NOMO-1 treated with DMSO at 0.1 percent for 48 hours (cell line): ENCODE data around the gene RASGEF1C.
A peak's percentile ranks its signal among the peaks of the same experiment; 100 is the strongest.

ENCODE experiments used
- DNase-seq: peaks from one replicate; lab custom pipeline; 2025; ENCODE audit not compliant: unreplicated experiment; lab: John Stamatoyannopoulos, UW

Gene RASGEF1C

DNA sequence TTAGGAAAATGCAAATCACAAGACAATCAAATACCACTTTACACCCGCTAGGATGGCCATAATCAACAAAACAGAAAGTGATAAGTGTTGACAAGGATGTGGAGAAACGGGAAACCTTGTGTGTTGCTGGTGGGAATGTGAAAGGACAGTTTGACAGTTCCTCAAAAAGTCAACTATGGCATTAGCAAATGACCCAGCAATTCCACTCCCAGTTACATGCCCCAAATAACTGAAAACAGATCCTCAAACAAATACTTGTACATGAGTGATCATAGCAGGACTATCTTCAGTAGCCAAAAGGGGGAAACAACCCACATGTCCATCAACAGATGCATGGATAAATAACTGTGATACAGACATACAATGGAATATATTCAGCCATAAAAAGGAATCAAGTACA lies 21.2 kb downstream of the RASGEF1C start:
- no peak for DNase-seq

DNA sequence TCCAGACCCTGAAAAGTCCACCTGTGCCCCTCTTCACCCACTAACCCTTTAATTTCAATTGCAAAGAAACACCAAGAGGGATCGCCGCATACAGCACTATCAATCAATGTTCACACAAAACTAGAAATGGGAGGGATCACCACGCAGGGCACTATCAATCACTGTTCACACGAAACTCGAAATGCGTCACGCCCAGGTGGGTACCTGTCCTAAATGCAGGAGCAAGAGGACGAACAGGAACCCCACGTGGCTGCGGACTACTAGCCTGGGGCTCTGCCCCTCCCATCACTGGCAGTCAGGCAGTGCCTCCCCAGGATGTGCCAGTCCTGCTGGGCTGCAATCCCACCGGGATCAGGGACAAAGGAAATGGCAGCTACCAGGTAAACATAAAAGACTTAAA lies 28.2 kb downstream of the RASGEF1C start:
- no peak for DNase-seq

DNA sequence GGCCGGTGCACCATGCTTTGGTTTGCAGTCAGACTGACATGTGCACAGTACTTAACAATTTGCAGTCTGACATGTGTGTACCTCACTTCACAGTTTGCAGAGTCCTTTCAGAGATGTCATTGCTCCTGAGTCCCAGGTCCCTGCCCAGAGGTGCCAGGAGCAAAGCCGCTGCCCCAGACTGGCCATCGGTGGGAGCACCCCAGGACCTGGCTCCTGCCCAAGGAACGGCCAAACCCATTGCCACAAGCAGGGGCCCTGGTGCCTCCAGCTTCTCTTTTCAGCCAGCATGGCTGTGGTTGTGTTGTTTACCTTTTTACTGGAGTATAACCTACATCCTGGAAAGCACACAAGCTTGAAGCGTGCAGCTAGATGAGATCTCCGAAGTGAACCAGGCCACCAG lies 28.6 kb downstream of the RASGEF1C start:
- DNase-seq: no peak

DNA sequence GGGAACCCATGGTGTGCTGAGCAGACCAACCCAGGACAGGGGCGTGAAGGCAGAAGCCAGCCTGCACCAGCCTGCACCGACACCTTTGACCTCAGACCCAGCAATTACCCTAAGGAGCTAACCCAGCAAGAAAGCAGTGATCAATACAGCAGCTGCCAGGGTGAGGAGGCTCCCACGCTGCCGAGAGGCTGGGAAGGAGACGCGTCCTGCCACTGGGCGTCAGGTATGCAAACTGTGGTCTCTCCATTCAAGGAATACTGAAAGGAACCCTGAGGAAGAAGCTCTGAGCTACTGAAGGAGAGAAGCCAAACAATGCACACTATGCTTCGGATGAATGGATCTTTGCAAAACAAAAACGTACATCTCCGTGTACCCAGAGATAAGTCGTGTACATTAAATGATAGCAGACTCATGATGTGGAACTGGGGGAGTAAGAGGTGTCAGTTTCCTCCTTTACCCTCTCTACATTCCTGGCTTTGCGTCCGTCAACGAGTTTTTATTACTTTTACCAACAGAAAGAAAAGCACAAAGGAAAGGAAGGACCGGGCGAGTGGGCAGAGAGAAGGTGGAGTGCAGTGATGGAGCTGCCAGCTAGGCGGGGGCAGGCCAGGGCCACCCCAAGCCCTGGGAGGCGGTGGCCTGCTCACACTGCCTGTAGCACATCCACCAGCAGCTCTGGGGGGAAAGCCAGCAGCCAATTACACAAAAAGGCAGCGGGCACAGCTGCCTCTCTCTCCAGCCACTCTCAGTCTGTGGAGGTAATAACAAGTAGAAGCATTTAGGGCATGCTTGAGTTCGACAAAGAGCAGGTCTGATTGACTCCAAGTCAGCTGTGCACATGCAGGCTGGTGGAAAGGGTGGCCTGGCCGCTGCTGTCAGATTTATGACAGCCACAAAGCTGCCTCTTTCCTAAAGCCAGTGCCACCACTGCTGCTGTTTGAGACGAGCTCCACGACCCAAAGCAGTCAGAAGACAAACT lies 29.3 kb downstream of the RASGEF1C start:
- no peak for DNase-seq

DNA sequence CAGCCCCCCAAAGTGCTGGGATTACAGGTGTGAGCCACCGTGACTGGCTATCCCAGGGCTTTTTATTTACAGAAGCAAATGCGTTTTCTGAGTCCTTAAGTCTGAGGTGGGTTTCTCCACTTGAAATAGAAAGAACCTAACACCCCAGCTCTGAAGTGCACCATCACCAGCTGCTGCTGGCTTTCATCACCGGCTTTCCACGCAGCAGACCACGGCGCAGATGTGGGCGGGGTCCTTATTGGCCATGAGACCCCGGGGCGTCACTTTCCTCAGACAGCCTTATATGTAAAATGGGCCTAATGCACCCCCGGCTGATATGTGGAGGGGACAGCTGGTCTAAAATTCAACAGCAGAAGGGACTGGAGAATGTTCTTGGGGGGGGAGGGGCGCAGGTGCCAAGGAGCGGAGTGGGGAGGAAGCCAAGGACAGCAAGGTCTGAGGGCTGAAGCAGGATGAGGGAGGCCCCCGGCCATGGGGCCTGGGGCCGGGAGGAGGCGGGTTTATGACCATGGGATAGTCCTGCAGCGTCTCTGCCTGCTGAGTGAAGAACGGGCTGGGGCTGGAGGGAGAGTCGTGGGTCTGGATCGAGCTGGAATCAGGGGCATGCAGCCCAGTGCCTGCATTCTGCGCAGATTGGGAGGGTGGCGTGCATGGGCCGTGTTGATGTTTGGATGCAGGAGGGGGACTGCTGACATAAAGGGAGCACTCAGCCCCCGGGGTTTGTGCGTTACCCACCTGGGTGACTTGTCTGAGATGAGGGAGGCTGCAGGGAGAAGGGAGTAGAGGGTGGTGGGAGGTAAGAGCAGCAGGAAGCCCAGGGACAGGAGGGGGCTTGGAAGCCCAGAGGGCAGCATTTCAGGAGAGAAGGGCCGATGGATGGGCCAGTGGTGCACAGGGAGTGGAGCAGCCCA lies 30.2 kb downstream of the RASGEF1C start:
- DNase-seq: no peak

DNA sequence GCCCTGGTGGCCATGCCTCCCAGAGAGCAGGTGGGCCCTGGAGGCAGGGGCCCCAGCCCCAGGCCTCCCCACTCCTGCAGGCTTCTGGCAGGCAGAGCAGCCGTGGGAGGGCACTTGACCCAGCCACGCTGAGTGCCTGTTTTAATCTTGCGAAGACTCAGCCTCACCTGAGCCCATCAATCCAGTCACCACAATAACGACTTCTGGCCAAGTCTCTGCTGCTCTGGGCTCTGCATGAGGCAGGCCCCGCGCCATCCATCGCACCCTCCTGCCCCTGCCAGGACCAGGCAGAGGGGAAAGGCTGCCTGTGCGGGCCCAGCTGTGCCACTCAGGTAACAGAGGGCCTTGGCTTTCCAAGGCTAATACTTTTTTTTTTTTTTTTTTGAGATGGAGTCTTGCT lies 32.8 kb downstream of the RASGEF1C start:
- no peak for DNase-seq

DNA sequence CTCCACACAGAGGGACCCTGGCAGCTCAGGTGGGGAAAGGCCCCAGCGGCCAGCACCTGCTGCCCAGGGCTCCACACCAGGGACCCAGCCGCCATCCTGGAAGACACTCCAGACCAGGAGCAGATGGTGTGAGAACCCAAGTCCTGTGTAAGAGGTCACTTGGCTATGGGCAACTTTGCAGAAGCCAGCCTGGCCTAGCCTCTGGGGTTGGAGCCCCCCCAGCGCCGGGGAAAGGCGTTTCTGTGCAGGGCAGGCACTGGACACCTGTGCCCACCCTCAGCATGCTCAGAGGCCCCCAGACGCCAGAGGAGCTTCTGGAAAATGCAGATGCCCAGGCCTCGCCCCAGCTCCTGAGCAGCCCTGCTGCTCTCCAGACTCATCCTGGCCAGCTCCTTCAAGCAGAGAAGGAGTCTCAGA lies 34.0 kb downstream of the RASGEF1C start:
- DNase-seq: no peak

DNA sequence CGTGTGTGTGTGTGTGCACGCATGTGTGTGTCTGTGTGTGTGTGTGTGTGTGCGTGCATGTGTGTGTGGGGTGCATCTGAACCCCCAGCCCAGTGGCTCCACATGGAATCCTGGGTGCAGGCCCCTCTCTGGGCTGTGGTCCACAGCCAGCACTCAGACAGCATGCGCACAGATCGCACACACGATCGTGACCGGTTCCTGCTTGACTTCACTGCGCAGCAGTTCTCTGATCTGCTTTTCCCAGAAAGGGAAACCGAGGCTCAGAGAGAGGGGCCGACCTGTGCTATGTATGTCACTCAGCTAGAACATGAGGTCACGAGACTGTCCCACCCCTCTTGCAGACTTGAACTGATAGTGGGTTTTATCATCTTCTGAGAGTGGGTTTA lies 34.4 kb downstream of the RASGEF1C start:
- DNase-seq: no peak

DNA sequence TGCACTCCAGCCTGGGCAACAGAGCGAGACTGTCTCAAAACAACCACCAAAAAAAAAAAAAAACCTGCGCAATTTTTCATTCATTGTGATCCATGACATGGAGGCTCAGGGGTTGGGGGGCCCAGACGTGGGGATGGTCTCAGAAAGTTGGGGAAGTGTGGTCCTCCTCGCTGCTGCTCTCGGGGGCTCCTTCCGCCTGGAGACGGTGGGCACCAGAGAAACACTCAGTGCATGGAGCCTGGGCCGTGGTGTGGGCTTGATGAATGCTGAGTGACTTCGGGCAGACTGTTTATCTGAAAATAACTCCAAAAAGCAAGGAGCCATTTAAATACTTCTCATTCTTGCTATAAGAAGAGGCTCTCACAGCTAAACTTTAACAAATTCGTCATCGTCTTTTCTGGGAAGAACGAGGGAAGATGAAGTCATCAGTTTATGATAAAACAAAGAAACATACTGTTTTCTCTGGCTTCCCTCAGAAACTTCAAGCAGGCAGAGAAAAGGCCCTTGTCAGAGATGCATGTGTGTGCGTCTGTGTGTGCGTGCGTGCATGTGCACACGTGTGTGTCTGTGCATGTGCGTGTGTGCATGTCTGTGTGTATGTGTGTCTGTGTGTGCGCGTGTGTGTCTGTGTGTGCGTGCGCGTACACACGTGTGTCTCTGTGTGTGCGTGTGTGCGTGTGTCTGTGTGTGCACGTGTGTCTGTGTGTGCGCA lies 35.0 kb downstream of the RASGEF1C start:
- DNase-seq: no peak

DNA sequence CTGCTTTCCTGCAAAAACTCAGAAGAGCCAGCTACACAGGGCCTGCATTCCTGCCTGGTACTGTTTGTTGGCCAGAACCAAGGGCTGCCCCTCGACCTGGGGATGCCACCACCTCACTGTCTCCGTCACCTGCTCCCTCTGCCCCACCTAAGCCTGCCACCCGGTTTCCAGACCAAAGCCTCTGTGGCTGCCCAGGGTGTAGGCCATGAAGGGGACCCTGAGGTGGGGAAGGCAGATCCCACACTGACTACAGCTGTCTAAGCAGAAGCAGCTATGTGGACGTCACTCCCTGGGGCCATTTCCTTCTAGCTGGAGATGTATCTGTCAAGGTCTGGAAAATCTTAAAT lies 35.8 kb downstream of the RASGEF1C start:
- no peak for DNase-seq

DNA sequence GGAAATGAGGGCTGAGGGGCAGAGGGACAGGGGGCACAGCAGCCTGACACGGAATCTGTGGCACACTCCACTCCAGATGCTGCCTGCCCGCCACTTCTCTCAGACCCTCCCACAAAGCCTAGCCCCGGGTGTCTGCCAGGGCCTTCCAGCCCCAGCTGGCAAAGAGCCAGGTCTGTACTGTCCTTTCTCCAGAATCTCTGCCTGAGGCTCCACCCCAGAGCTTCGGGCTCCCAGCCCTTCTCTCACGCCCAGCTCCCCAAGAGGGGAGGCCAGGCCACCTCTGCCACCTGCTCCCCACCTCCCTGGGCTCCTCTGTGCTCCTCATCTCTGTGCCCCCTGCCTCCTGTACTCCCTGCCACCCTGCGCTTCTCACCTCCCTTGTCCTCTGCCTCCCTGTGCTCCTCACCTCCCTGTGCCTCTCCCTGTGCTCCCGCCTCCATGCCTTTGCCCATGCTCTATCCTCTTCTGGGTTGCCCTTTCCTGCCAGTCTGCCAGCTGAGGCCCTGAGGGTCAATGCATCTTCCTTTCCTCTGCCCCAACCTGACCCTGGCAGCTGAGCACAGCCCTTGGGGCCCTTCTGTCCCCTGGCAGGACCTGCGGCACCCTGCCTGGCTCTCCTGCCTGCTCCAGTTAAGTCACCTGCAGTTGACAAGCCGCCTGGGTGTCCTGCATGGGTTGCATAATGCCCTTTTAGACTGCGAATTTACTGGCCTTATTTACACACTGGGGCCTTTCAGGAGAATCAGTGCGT lies 36.4 kb downstream of the RASGEF1C start:
- no peak for DNase-seq

DNA sequence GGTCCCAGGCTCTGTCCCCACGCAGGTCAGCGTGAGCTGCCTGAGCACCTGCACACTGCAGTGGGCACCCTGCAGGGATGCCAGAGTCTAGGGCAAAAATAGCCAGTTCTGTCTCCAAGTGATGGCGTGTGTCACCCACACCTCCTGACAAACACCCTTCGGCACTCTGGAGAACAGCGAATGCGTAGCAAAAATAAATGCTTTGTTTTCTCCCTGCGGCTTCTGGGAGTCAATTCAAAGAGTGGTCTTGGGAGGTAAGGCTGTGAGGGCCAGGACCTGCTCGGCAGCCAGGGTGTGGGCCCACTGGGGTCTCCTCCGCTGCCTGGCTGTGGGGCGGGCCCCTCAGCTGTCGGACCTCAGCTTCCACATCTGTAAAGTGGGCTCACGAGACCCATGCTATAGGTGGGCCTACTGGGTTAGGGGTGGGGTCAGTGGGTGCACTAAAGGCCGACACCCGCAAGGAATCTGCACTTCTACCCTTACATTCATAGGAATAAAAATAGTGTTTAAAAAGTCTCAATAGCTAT lies 37.4 kb downstream of the RASGEF1C start:
- no peak for DNase-seq

DNA sequence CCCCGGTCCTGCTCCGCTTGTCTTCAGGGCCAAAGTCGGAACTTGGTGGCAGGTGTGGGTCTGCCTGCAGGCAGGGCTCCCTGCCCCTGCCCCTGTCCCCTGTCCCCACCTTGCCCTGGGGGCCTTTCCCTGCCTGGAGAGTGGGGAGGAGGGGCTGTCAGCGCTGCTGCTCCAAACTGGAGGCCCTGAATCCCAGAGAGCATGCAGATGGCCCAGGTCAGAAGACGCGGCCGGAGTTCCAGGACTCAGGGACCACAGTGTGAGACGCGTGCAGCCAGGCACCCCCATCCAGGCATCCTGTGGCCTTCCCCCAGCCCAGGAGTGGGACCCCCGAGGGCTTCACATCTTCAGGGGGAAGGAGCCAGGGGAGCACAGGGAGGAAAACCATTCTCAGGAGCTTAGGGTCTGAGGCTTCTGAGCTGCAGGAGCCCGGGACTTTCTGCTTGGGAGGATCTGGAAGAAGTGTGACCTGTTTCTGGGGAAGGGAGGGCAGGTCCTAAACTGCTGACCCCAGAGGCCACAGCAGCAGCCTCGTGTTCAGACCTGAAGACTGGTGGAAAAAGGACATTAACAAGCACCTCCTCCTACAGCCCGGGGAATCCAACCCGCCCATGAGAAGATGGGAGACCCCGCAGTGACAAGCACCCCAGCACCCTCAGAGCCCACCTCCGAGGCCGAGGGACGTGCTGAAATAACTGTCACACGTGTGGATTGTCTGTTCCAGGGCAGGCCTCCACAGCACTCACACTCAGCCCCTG lies 38.0 kb downstream of the RASGEF1C start:
- no peak for DNase-seq

DNA sequence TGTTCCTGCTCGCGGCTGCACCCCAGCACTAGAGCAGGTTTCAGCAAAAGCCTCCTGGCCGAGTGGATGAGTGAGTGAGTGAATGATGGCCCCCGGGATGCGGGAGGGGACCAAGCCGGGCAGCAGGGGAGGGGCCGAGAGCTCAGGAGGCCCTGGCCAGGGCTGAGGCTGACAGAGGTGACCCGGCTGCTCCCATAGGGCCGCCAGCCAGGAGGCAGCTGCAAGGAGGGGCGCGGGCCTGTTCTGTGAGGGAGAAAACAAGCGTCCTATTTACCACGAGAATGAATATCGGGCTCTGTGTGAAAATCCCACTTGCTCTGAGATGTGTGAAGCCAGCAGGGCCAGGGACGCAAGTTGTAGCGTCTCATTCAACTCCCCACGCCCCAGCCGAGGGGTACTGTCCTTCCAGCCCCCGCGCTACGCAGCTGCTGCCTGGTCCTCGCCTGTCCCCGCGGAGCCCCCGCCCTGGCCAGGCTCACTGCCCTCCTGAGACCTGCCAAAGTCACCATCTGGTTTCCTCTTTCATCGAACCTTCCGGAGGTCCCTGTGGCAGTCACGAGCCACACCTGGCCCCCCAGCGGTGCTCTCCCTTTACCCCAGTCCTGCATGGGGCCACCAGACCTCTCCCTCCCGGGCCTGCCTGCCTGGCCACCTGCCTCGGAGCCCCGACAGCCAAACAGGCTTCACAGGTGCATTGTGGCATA lies 38.8 kb downstream of the RASGEF1C start:
- no peak for DNase-seq

DNA sequence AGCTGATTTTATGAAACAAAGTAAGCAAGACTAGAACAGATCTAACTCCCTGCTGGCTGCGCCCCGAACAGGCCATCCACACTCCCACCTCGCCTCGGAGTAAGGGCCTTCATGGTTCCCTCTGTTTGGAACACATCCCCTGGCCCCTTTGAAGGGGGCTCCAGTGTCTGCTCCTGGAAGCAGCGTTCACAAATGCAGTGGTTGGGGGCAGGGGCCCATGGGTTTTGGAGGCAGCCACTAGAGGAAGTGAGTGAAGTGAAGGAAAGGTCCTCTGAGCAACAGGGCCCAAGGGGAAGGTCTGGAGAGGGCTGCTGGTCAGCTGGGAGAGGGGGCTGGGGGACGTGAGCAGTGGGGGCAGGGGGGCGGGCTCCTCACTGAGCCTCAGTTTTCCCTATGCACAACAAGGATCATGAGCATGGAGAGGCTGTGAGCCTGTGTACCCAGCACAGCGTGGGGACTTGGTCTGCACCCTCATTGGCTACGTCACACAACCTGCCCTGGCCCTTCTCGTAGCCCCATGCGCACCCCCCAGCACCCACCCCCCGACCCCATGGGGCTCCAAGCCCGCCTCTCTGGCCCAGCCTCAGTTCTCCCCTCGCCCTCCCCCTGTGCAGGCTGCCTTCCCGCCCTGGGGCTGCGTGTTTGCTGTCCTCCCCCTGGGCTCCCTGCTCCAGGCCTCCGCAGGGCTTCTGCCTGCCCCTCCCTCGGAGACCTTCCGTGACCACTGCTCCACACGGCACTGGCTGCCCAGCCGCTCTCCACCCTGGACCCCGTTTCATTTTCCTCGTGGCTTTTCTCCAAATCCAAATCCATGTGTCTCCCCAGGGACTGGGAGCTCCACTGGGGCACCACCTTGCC lies 39.5 kb downstream of the RASGEF1C start:
- no peak for DNase-seq

DNA sequence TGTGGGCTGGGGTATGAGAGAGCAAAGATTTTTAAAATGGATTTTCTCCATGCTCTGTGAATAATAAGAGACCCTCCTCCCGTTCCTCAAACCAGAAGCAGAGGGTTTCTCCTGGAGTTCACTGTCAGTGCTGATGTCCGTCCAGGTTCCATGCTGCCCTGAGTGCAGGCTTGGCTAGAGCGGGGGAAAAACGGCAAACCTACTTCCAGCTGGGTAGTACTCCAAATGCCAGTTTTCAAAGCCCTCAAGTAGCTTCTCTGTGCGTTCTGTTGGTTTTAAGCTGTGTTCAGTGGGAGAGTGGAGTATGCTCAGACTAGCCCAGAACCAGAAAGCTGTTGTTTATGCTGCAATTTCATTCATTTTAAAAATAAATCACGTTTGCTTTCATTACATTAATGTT lies 40.3 kb downstream of the RASGEF1C start:
- DNase-seq: no peak

DNA sequence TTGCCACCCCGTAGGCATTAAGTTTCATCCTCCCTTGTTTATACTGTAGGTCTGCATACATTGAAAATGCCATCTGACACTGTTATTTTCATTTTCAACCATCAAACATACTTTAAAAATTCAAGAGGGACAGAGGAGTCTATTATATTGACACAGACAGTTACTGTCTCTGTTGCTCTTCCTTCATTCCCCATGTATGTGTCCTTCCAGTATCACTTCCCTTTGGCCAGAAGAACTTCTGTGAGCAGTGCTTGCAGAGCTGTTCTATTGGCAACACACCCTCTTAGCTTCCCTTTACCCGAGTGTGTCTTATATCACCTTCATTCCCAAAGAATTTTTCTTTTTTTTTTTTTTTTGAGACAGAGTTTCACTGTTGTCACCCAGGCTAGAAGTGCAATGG lies 42.8 kb downstream of the RASGEF1C start:
- peak; percentile 82 for DNase-seq

DNA sequence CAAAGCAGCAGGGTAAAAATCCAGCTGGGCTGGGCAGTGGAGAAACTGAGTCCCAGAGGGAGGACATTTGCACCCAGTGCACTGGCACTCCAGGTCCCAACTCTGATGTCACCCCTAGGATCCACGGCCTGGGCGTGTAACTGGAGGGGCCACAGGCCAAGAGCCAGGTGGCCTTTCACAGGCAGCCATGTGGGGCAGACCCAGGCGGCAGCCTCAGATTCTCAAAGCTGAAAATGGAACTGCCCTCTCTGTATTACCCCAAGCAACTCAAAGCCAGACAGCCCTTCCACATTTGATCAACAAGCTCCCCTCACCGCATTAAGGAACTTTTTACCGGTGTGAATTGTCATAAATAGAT lies 46.7 kb downstream of the RASGEF1C start:
- DNase-seq: no peak
